ENCODE measurements around the gene KCNG3. TPM values are rescaled to one million over a fixed set of nuclear protein-coding genes. Genes with fewer than 3 reads are reported as not detected.

Gene KCNG3, protein sequence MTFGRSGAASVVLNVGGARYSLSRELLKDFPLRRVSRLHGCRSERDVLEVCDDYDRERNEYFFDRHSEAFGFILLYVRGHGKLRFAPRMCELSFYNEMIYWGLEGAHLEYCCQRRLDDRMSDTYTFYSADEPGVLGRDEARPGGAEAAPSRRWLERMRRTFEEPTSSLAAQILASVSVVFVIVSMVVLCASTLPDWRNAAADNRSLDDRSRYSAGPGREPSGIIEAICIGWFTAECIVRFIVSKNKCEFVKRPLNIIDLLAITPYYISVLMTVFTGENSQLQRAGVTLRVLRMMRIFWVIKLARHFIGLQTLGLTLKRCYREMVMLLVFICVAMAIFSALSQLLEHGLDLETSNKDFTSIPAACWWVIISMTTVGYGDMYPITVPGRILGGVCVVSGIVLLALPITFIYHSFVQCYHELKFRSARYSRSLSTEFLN
- 0.89 TPM for total RNA-seq
- long read RNA-seq, partial matches to known transcripts: 1 of 2 reads
- long read RNA-seq, other reads (novel, unspliced or antisense): 1 of 2 reads

DNA sequence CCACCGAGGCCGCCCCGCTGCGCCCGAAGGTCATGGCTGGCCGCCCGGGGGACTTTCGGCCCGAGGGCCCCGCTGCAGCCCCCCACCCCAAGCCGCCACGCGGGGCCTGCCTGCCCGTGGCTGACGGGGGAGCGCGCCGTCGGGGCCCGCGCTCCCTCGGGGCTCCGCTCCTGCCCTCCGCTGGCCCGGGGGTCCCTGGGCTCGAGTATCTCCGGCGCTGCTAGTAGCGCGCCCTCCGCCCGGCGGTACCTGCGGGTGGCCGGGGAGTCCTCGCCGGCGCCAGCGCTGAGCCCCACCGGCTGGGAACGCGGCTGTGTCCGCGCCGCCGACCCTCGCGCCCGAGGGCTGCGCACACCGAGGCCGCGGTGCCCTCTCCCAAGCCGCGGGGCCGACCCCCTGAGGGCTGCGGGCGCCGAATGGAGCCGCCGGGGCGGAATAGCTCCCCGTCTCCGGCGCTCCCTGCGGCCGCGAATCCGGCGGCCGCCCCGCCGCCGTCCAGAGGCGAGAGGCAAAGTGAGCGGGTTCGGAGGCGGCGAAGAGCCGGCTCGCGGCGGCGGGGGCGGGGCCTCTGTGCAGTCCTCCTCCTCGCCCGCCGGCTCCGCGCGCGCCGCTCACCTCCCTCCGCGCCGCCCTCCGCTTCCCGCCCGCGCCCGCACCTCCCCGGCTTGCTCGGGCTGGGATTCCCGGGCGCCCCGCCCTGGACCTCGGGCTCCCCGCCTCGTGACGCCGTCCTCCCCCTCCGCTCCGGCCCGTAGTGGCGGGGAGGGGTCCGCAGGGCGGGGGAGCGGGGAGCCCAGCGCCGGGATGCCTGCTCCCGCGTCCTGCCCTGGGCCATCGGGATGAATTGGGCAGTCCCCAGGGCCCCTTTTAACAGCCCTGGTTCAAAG, at the start of gene KCNG3:
KCNG3 (minus strand) TSS at position 515 of the 887 bp plus-strand sequence; CDS start at position 34, 481 bp downstream.
- peak; percentile 93 to 95 for ATAC-seq
- Histone ChIP-seq H3K4me1 (peaks cover 10% of the 10 kb centered on the region), H3K27me3 (ENCODE audit: low read depth) (peaks cover 38% of the 10 kb centered on the region), H3K4me3 (peak within 1 kb of the TSS; percentile 65), H3K27ac (peak within 1 kb of the TSS; percentile 57), H3K36me3 (no peaks in the 10 kb centered on the region), H3K9me3 (no peaks in the 10 kb centered on the region)
- TF ChIP-seq, protein P1, sequence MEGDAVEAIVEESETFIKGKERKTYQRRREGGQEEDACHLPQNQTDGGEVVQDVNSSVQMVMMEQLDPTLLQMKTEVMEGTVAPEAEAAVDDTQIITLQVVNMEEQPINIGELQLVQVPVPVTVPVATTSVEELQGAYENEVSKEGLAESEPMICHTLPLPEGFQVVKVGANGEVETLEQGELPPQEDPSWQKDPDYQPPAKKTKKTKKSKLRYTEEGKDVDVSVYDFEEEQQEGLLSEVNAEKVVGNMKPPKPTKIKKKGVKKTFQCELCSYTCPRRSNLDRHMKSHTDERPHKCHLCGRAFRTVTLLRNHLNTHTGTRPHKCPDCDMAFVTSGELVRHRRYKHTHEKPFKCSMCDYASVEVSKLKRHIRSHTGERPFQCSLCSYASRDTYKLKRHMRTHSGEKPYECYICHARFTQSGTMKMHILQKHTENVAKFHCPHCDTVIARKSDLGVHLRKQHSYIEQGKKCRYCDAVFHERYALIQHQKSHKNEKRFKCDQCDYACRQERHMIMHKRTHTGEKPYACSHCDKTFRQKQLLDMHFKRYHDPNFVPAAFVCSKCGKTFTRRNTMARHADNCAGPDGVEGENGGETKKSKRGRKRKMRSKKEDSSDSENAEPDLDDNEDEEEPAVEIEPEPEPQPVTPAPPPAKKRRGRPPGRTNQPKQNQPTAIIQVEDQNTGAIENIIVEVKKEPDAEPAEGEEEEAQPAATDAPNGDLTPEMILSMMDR (IDR thresholded peaks at IDR 0.05): no peak
- peak; percentile 79 for DNase-seq
- intact Hi-C loops (cut with DNase I): no loop called here

DNA sequence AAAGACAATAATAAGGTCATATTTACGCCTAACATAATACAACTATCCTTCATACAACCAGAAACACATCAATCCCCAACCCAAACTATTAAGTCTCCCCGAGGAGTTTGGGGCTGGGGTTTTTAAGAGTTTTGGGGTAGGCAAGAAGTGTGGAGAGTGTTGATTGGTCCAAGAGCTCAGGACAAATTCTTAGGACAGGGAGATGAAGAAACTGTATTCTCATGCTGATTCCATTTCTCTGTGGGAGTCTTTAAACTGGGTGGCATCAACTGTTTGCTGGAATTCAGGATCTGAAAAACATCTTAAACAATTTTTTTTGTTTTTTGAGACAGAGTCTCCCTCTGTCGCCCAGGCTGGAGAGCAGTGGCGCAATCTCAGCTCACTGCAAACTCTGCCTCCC, 49.1 kb upstream of the KCNG3 start:
- Histone ChIP-seq H3K27me3 (ENCODE audit: low read depth) (no peaks in the 10 kb centered on the region), H3K4me1 (no peaks in the 10 kb centered on the region), H3K9me3 (no peaks in the 10 kb centered on the region), H3K36me3 (no peaks in the 10 kb centered on the region), H3K4me3 (no peak overlapping the region), H3K27ac (no peak overlapping the region)
- ATAC-seq (no peak), DNase-seq (no peak)
- TF ChIP-seq, protein P1 (IDR thresholded peaks at IDR 0.05): no peak
- intact Hi-C loops (cut with DNase I): no loop called here

DNA sequence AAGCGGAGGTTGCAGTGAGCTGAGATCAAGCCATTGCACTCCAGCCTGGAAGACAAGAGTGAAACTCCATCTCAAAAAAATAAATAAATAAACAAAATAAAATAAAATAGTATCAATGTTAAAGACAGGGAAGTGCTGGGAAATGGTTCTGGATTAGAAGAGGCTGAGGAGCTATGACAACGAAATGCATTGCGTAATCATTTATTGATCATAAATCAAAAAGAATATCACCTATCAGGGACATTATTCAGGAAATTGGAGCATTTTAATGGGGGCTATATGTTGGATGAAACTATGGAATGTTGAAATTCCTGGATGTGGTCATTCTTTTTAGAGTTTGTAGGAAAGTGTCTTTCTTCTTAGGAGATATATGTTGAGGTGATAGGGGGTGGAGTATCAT, 43.7 kb upstream of the KCNG3 start:
- ATAC-seq (no peak), DNase-seq (no peak)
- H3K27ac ChIP-seq: no peak overlapping the region
- H3K4me3 ChIP-seq: no peak overlapping the region
- TF ChIP-seq, protein P1 (IDR thresholded peaks at IDR 0.05): no peak
- H3K36me3 ChIP-seq: no peaks in the 10 kb centered on the region
- no peaks in the 10 kb centered on the region for H3K9me3 ChIP-seq
- intact Hi-C loops (cut with DNase I): no loop called here
- H3K4me1 ChIP-seq: no peaks in the 10 kb centered on the region
- H3K27me3 ChIP-seq (ENCODE audit: low read depth): no peaks in the 10 kb centered on the region

DNA sequence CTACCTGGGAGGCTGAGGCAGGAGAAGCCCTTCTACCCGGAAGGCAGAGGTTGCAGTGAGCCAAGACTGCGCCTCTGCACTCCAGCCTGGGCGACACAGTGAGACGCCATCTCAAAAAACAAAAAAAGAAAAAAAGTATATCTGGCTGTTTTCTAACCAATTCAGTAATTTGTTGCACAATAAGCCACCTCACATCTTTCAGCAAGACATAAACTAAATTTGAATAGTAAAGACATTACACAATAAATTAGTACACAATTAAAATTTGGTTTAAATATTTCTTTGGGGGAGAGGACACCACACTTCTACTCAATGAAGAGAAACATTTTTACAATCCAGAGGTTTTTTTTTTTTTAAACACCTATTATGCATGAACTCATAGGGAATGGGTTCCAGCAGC, 38.6 kb upstream of the KCNG3 start:
- H3K36me3 ChIP-seq: no peaks in the 10 kb centered on the region
- DNase-seq (no peak), ATAC-seq (no peak)
- TF ChIP-seq, protein P1 (IDR thresholded peaks at IDR 0.05): no peak
- no peaks in the 10 kb centered on the region for H3K9me3 ChIP-seq
- H3K4me3 ChIP-seq: no peak overlapping the region
- H3K27ac ChIP-seq: no peak overlapping the region
- no peaks in the 10 kb centered on the region for H3K4me1 ChIP-seq
- intact Hi-C loops (cut with DNase I): no loop called here
- no peaks in the 10 kb centered on the region for H3K27me3 ChIP-seq (ENCODE audit: low read depth)

DNA sequence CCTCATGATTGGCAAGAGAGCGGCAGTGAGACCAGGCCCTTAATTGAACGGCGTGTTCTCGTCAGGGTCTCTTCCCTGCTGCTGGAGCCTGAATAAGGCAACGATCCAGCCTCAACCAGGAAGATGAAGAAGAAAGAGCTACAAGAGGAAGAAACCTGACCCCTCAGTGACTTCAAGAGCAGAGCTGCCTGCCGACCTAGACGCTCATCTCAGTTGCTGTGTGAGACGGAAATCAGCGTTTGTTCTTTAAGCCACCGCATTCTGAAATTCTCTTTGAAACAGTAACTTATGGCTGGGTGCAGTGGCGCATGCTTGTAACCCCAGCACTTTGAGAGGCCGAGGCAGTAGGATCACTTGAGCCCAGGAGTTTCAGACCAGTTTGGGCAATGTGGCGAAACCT, 29.6 kb upstream of the KCNG3 start:
- Histone ChIP-seq H3K4me1 (no peaks in the 10 kb centered on the region), H3K27me3 (ENCODE audit: low read depth) (no peaks in the 10 kb centered on the region), H3K4me3 (no peak overlapping the region), H3K36me3 (no peaks in the 10 kb centered on the region), H3K27ac (no peak overlapping the region), H3K9me3 (no peaks in the 10 kb centered on the region)
- no peak for DNase-seq
- intact Hi-C loops (cut with DNase I): no loop called here
- ATAC-seq: no peak
- TF ChIP-seq, protein P1 (IDR thresholded peaks at IDR 0.05): no peak

Data from lower lobe of right lung (tissue), 2 donors.